ENCODE data around the gene CENATAC.
"Not testable (repeated sequence)": the region's sequence is repeated elsewhere in the genome, so short reads cannot be mapped to it uniquely, and the experiment has no call there.

The CENATAC gene

DNA sequence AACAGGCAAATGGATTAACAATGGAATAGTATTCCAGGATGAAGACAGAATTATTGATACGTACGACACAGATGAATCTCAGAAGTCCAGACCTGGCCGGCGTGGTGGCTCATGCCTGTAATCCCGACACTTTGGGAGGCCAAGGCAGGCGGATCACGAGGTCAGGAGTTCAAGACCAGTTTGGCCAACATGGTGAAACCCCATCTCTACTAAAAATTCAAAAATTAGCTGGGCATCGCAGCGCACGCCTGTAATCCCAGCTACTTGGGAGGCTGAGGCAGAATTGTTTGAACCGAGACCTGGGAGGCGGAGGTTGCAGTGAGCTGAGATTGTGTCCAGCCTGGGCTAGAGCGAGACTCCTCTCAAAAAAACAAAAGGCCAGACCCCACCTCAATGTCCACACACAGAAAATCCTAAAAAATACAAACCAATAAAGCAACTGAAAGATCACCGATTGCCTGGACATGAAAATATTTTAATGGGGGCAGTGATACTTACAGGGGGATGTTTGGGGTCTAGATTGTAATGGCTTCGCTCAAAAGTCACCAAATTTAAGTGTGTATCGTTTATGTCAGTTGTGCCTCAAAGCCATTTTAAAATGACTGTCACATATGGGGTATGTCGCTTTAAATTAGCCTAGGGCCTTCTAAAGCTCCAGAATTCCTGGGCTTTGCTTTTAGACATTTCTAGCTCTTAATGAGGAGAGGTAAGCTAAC lies 16.4 kb downstream of the CENATAC start:
- DNase-seq (ENCODE audit: insufficient read length, low spot score) (no peak), FAIRE-seq (no peak)
- no peak for TF ChIP-seq POLR2A (IDR thresholded peaks at IDR 0.05; ENCODE audit: low read depth, low read length)

DNA sequence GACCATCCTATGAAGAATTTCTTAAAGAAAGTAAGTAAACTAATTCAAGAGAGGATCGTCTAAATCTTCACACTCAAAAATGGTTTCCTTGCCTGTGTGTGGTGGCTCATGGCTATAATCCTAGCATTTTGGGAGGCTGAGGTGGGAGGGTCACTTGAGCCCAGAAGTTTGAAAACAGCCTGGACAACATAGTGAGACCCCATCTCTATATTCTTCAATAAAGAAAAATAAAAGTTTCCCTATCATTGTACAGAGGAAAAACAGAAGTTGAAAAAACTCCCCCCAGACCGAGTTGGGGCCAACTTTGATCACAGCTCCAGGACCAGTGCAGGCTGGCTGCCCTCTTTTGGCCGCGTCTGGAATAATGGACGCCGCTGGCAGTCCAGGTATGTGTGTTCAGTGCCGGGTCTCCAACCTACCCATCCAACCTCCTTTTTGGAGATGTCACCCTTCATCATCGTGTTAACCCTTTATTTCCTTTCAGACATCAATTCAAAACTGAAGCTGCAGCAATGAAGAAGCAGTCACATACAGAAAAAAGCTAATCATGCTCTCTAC lies 17.2 kb downstream of the CENATAC start:
- FAIRE-seq (no peak), DNase-seq (ENCODE audit: insufficient read length, low spot score) (no peak)
- no peak for TF ChIP-seq POLR2A (IDR thresholded peaks at IDR 0.05; ENCODE audit: low read depth, low read length)

DNA sequence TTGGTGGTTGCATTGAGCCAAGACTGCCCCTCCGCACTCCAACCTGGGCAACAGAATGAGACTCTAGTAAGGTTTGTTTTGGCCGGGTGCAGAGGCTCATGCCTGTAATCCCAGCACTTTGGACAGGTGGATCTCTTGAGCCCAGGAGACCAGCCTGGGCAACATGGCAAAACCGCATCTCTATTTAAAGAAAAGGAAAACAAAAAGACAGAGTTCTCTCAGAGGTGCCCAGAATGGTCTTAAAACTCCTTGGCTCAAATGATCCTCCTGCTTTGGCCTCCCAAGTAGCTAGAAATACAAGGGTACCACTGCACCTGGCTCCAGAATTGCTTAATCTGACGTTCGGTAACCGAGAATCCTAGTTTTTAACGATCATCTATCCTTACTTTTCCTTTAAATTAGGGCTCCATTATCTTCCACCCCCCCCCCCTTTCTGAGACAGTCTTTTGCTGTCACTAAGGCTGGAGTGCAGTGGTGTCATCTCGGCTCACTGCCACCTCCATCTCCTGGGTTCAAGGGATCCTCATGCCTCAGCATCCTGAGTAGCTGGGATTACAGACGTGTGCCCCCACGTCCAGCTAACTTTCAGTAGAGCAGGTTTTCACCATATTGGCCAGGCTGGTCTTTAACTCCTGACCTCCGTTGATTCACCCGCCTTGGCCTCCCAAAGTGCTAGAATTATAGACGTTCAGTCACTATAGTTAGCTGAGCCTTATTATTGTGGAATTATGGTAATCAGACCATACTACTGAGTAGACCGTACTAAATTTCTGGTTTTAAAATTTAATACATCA lies 18.5 kb downstream of the CENATAC start:
- FAIRE-seq (no peak), DNase-seq (ENCODE audit: insufficient read length, low spot score) (no peak)
- TF ChIP-seq POLR2A (IDR thresholded peaks at IDR 0.05; ENCODE audit: low read depth, low read length): no peak

DNA sequence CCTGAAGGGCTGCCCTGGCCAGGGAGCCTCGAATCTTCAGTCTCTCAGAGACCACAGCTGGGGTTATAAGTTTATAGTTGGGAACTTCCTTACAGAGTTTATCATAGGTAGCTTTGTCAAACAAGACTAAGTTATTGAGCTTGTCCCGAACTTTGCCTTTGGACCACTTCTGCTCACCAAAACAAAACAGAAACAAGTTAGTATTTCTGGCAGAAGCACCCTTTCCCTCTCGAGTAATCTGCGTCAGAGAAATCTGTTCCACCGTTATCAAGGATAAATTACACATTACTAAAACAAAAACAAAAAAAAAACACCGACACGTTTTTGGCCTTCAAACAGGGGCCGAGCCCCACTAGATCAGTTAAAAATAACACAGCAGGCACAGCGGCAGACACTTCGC lies 19.4 kb downstream of the CENATAC start:
- not testable (repeated sequence) for DNase-seq (ENCODE audit: insufficient read length, low spot score); FAIRE-seq

DNA sequence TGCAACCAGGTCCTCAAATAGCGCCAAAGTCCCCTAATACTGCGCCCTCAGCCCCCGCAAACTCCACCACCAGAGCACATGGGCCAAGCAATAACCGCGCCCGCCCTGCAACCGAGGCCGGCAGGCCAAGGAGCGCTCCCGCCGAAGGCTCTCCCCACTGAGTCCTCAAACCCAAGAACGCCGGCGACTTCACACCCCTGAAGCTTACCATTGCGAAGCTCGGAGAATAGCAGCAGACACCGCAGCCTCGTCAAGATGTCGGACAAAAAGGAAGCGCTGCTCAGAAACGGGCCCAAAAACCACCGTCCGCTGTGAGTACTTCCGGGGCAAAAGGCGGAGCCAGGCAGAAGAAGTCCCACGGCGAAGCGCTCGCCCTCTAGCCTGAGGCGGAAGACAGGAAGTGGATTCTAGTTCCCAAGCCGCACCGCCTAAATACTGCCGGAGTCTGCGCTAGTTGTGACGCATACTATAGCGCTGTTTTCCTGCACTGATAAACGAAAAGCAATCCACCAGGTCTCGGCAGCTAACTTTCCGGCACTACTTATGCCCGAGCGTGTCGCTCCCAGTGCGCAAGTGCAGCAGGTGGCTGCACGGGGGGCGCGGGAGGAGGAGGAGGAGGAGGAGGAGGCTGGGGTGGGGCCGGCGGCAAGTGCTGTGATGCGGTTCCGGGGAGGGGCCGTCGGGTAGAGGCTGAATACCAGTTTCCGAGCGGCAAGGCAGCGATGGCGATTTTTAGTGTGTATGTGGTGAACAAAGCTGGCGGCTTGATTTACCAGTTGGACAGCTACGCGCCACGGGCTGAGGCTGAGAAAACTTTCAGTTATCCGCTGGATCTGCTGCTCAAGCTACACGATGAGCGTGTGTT lies 20.4 kb downstream of the CENATAC start, which contains the start of the genes RPS25 and TRAPPC4:
TSS of gene RPS25 (minus strand) at position 270 of the 865 bp plus-strand sequence. CDS start at position 211, 59 bp downstream.
TSS of gene TRAPPC4 (plus strand) at position 693 of the 865 bp plus-strand sequence. CDS start at position 723, 30 bp downstream.
- FAIRE-seq: peak; percentile 41
- peak; percentile 72 for DNase-seq (ENCODE audit: insufficient read length, low spot score)
- TF ChIP-seq POLR2A (IDR thresholded peaks at IDR 0.05; ENCODE audit: low read depth, low read length): peak; percentile 58

DNA sequence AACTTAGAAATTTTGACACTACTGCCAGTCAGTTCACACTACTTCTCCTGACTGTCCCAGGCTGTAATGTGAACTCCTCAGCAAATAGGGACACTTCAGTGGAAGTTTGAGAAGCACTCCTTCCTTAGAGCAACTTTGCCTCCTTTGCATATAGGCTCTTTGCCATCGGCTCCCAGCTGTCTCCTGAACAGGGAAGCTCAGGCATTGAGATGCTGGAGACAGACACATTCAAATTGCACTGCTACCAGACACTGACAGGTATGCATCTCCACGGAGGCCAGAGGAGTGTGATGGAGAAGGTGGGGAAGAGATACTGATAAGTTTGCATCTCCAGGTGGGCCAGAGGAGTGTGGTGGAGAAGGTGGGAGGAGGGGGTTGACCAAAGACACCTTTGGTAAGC lies 22.1 kb downstream of the CENATAC start:
- FAIRE-seq (no peak), DNase-seq (ENCODE audit: insufficient read length, low spot score) (no peak)
- TF ChIP-seq POLR2A (IDR thresholded peaks at IDR 0.05; ENCODE audit: low read depth, low read length): no peak

DNA sequence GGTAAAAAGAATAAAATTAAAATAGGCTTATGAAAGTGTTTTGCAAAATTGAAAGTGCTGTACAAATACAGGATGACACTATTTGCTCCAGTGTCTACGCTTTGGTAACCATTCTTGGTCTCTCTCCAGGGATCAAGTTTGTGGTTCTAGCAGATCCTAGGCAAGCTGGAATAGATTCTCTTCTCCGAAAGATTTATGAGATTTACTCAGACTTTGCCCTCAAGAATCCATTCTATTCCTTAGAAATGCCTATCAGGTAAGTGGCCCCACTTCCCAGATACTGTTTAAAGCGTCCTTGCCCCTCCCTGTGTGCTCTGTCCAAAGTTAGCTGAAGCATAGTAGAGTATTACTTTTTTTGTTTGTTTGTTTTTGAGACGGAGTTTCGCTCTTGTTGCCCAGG lies 23.7 kb downstream of the CENATAC start:
- TF ChIP-seq POLR2A (IDR thresholded peaks at IDR 0.05; ENCODE audit: low read depth, low read length): no peak
- DNase-seq (ENCODE audit: insufficient read length, low spot score) (no peak), FAIRE-seq (no peak)

DNA sequence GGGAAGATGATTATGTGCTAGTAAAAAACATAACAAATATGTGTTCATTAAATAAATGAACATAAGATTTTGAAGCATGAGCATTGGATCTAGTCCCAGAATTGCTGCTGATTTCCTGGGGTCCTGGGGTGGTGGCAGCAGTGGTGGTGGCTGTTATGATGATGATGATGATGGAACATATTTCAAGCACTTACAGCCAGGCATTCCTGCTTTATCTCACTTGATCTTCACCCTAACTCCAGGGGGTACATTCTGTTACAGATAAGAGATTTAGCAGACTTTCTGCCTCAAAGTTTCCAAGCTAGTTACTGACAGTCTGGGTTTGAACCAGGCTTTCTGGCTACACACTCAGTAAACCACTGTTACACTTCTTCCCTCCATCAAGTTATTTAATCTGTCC lies 25.8 kb downstream of the CENATAC start:
- FAIRE-seq (no peak), DNase-seq (ENCODE audit: insufficient read length, low spot score) (no peak)
- no peak for TF ChIP-seq POLR2A (IDR thresholded peaks at IDR 0.05; ENCODE audit: low read depth, low read length)

DNA sequence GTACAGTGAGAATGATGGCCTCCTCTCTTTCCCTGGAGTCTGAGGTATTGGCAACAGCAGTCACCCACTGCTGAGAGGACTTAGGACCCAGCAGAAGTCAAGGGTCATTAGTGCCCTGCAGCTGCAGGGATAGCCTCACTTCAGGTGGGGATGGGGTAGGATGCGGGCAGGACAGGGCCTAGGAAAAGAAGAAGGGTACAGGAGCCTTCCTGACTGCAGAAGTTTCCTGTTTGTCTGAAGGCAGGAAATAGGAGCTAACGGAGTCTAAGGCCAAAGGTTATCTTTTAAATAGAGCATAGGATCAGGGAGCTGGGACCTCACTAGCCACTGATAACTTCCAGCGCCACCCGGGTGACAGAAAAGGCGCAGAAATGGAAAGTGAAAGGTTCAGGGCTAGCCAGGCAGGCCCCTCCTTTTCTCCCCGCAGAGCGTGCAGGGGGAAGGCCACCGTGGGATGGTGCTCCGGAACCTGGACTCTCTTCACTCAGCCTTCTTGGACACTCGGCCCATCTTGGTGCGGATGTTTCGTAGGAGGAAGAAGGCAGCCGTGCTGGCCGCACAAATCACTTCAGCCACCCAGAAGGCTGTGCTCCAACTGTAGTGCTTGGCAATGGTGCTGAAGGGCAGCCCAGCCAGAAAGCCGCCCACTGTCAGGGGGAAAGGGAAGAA lies 26.6 kb downstream of the CENATAC start:
- no peak for TF ChIP-seq POLR2A (IDR thresholded peaks at IDR 0.05; ENCODE audit: low read depth, low read length)
- no peak for FAIRE-seq
- DNase-seq (ENCODE audit: insufficient read length, low spot score): no peak

DNA sequence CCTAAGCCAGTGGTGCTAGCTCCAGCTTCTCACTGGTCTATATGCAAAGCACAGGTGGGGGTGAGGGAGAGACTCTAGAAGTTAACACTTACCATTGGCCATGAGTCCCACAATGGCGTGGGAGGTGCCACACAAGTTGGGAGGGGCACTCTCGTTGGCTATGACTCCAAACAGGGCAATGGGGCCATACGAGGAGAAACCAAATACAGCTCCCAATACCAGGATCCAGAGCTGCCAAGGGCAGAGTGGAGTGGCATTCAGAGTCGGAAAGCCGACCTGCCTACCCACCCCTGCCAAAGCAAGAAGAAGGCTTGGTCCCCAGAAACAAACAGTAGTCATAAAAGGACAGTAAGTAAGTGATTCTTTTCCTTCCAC lies 27.1 kb downstream of the CENATAC start:
- FAIRE-seq (no peak), DNase-seq (ENCODE audit: insufficient read length, low spot score) (no peak)
- no peak for TF ChIP-seq POLR2A (IDR thresholded peaks at IDR 0.05; ENCODE audit: low read depth, low read length)

DNA sequence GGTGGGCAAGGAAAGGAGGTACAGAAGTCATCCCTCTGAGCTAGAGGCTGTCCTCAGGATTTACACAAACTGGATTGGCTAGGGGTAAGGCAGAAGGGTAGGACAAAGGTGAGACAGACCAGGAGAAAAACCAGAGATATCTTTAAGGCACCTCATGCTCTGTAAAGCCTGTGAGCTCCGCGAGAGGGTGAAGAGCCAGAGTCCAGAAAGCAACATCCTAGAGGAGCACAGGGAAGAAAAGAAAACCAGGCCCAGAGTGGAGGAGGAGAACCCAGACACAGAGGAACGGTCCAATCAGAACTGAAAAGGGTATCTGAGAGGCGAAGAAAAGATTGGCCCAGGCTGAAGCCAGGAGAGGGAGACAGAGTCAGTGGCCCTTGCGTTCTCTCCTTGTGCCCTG lies 27.6 kb downstream of the CENATAC start:
- no peak for TF ChIP-seq POLR2A (IDR thresholded peaks at IDR 0.05; ENCODE audit: low read depth, low read length)
- DNase-seq (ENCODE audit: insufficient read length, low spot score): no peak
- no peak for FAIRE-seq

DNA sequence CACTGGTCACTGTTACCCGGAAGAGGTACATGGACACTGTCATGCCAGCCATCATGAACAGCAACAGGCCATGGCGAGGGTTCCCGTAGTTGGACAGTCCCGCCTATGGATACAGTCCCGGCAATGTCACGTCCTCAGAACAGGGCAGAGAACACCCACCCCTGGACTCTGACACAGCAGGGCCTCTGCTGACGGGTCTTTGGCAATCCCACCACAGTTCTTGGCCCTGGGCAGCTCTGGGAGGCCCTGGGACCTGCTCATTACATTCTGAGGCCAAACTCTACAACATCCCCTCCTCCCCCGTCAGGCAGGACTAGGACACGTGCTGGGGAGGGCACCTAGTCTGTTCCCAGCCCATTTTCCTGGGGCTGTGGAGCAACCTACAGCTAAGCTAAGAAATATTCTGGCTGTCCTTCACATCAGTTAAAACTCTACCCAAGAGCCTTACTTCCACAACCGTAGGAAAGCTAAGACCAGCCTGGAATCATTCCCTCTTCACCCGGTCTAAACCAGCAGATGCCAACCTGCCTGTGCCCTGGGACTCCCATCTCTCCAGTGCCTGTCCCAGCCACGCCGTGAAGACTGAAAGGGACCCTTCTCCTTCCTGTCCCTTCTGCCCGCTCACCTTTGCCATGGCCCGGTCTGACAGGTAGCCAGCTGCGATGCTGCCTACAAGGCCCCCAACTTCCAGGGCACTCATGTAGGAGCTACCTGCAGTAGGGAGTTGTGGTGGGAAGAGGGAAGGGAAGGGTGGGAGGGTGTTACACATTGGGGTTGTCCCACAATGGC lies 28.2 kb downstream of the CENATAC start:
- FAIRE-seq: no peak
- TF ChIP-seq POLR2A (IDR thresholded peaks at IDR 0.05; ENCODE audit: low read depth, low read length): no peak
- DNase-seq (ENCODE audit: insufficient read length, low spot score): no peak
